Testis (tissue), 3 donors: Measurements from ENCODE around the gene SH3GL1. TPM values are rescaled to one million over a fixed set of nuclear protein-coding genes. Genes with fewer than 3 reads are reported as not detected.
A peak's percentile ranks its signal among the peaks of the same experiment; 100 is the strongest.

Experiments used
- DNase-seq: peaks from one replicate; pipeline ENCODE4 v3.0.0-alpha.2; 2019
- H3K27ac ChIP-seq, 2 donors: fragments of 200-600 bp; sonication (generic); one replicate each; pipeline ENCODE4 v1.5.1; 2019
- H3K27me3 ChIP-seq: fragments of 200-600 bp; sonication (generic); one replicate; pipeline ENCODE4 v1.5.1; 2019
- H3K36me3 ChIP-seq: fragments of 200-600 bp; sonication (generic); one replicate; pipeline ENCODE4 v1.5.1; 2017; ENCODE audit warnings: low read depth; ENCODE audit errors: missing control alignments
- H3K4me1 ChIP-seq: fragments of 200-600 bp; sonication (generic); one replicate; pipeline ENCODE4 v1.5.1; 2019
- H3K4me3 ChIP-seq, 2 donors: fragments of 200-600 bp; sonication (generic); one replicate each; pipeline ENCODE4 v1.5.1; 2017 to 2019
- H3K9me3 ChIP-seq: fragments of 200-600 bp; sonication (generic); one replicate; pipeline ENCODE4 v1.5.1; 2017
- CTCF ChIP-seq, 3 experiments: fragments of 450-650 bp in 2 of 3; fragments of 200-600 bp in 1 of 3; sonication (generic) in 1 of 3; IDR thresholded peaks; one replicate each; pipeline ENCODE4 v1.5.1; 2016 to 2019; ENCODE audit warnings: antibody characterized with exemption in 3 of 3, mild to moderate bottlenecking in 2 of 3, moderate library complexity in 1 of 3
- POLR2A ChIP-seq: fragments of 450-650 bp; IDR thresholded peaks from one replicate; pipeline ENCODE4 v1.6.1; 2017; ENCODE audit warnings: antibody characterized with exemption, mild to moderate bottlenecking, moderate library complexity
- WGBS, 2 donors: methylation state at CpG; one replicate each; pipeline ENCODE4 v1.1.5; 2018; 5-methylcytosine and 5-hydroxymethylcytosine counted together
- intact Hi-C: fragments of 100-400 bp; cut with DNase I; formaldehyde crosslinking; loops from one replicate; pipeline ENCODE4 v1.15.1; 2023; ENCODE audit warnings: low total_unique reads
- polyA plus RNA-seq: library from polyadenylated mRNA; stranded (reverse); fragments of 350-450 nt; fragmentation: Illumina TruSeq; extraction: RNeasy Lipid Tissue Mini Kit (QIAGEN cat#74804); gene quantifications from one replicate; pipeline ENCODE4 v1.2.3, GENCODE V29; 2014; ENCODE audit warnings: low read depth, low replicate concordance; ENCODE audit not compliant: insufficient read depth
- total RNA-seq, 2 donors: library from RNA; depleted of rRNA; stranded (reverse); fragments of >200 nt; gene quantifications; one replicate each; pipeline ENCODE4 v1.2.3, GENCODE V29; 2016

Gene SH3GL1
- total and polyA plus RNA-seq, 3 donors from 2014 or later, result 41.6 to 53.4 (median 47.3) TPM

GRCh38 chr19:4374498-4375163 lies 25.7 kb downstream of the SH3GL1 start:
- no peaks in the 10 kb centered on the region for H3K36me3 ChIP-seq
- no peak overlapping the region for H3K4me3 ChIP-seq
- peak overlapping the region; percentile 9 to 73 for H3K27ac ChIP-seq
- peaks cover 61% of the 10 kb centered on the region for H3K4me1 ChIP-seq
- intact Hi-C loops, result no loop called here
- no peak for TF ChIP-seq POLR2A
- no peak for TF ChIP-seq CTCF (IDR thresholded peaks at IDR 0.05)
- WGBS, 2 donors, result 33 to 51% methylated on average over 11 to 25 of the region's 27 CpGs
- peak; percentile 50 for DNase-seq
- H3K27me3 ChIP-seq, result no peaks in the 10 kb centered on the region
- no peaks in the 10 kb centered on the region for H3K9me3 ChIP-seq

GRCh38 chr19:4373601-4374497 lies 26.5 kb downstream of the SH3GL1 start:
- no peaks in the 10 kb centered on the region for H3K36me3 ChIP-seq
- intact Hi-C loops, result no loop called here
- no peaks in the 10 kb centered on the region for H3K9me3 ChIP-seq
- WGBS, 2 donors, result 65 to 69% methylated on average over 9 to 24 of the region's 25 CpGs
- H3K4me3 ChIP-seq, result no peak overlapping the region
- TF ChIP-seq POLR2A (no peak), CTCF (IDR thresholded peaks at IDR 0.05) (no peak)
- peaks cover 69% of the 10 kb centered on the region for H3K4me1 ChIP-seq
- peak overlapping the region; percentile 9 to 73 for H3K27ac ChIP-seq
- DNase-seq, result no peak
- no peaks in the 10 kb centered on the region for H3K27me3 ChIP-seq

- DNase-seq, result no peak
- no peak overlapping the region for H3K4me3 ChIP-seq
- intact Hi-C loops, result no loop called here
- H3K36me3 ChIP-seq, result no peaks in the 10 kb centered on the region
- H3K4me1 ChIP-seq, result peaks cover 77% of the 10 kb centered on the region
- TF ChIP-seq POLR2A (no peak), CTCF (IDR thresholded peaks at IDR 0.05) (no peak)
- no peaks in the 10 kb centered on the region for H3K27me3 ChIP-seq
- WGBS, 2 donors, result 73 to 79% methylated on average over 3 to 8 of the region's 8 CpGs
- no peaks in the 10 kb centered on the region for H3K9me3 ChIP-seq
- H3K27ac ChIP-seq, result peak overlapping the region; percentile 9 to 73
These were observed 27.4 kb downstream of the SH3GL1 start for GRCh38 chr19:4373013-4373367.

GRCh38 chr19:4372165-4373012 lies 28.0 kb downstream of the SH3GL1 start:
- Histone ChIP-seq H3K4me3 (no peak overlapping the region), H3K27ac (peak overlapping the region in 1 of 2 donors; percentile 73), H3K27me3 (no peaks in the 10 kb centered on the region), H3K36me3 (no peaks in the 10 kb centered on the region), H3K9me3 (no peaks in the 10 kb centered on the region), H3K4me1 (peaks cover 80% of the 10 kb centered on the region)
- 74 to 84% methylated on average over 15 to 22 of the region's 22 CpGs for WGBS, 2 donors
- intact Hi-C loops, result no loop called here
- no peak for DNase-seq
- TF ChIP-seq CTCF (IDR thresholded peaks at IDR 0.05), result no peak
